ENCODE results near the gene ATP4A.

The ATP4A gene

DNA sequence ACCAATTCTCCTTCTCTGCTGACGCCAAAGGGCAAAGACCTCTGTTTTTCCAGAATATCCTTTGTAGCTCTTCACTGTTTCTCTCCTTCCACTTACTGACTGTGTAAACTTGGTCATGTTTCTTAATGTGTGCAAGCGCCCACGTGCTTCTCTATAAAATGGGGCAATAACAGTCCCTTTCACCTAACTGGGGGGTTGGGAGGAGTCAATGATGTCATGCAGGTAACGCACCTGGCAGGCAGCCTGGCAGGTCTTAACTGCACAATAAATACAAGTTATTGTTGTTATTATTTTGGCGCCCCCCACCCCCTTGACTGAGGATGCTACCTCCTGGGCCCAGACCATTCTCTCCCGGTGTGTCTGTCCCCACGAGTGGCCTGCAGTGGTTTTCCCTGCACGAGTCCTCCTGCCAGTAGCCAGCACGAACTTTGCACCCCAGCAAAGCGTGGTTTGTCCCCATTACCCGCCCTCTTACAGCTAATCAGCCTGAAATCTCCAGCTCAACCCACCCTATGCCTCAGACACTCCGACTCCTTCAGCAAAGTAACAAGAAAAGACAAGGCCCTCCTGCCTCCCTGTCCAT lies 40.6 kb downstream of the ATP4A start:
- no peak for DNase-seq

DNA sequence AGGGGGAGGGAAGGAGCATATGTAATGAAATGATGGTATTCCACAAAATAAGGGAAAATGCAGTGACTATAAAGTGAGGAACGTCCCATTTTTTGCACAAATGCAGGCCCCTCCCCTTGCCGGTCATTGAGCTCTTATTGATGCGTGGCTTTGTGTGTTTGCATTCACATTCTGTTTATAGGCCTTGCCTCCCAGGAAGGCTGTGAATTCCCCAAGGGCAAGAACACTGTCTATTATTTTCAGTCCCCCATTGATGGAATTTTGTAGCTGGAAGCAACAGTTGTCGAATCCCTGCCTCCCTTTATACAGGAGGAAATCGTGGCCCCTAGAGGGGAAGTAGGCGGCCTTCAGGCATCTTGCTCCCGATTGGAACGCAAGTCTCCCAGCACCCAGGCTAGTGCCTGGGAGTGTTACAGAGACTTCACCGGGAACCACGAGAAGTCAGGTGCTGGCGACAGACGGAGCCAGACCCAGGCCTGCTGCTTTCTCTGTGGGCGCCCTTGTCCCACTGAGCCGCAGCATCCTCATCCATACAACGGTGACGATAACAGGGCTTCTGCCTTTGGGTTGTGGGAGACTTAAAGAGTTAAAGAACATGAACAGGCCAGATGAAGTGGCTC lies 42.2 kb downstream of the ATP4A start:
- no peak for DNase-seq

DNA sequence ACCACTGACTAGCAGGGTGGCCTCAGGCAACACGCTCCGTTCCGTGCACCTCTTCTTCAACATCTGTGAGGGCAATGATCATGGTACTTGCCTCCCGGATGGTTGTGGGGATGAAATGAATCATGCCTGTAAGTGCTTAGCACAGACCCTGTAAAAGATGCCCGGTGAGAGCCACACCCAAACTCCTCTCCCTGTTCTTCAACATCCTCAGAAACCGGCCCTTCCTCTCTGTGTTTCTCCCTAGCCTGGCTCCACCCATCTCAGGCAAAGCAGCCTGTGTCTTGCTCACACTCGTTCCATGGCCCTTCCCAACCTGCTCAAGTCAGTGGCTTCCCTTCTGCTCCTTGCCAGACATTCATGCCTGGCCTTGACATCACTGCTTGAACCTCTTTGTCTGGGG lies 44.2 kb downstream of the ATP4A start:
- no peak for DNase-seq

DNA sequence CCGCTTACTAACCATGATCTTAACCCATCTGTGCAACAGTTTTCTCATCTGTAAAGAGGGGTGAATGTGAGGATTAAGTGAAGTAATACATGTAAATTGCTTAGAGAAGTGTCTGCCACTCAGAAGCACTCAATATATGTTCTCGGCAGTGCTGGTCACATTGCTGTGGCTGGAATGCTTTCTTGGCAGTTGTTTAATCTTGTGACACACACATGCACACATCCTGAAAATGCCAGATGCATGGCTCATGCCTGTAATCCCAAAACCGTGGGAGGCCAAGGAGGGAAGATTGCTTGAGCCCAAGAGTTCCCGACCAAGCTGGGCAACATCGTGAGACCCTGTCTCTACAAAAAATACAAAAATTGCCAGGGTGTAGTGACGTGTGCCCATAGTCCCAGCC lies 45.1 kb downstream of the ATP4A start:
- DNase-seq, result no peak

DNA sequence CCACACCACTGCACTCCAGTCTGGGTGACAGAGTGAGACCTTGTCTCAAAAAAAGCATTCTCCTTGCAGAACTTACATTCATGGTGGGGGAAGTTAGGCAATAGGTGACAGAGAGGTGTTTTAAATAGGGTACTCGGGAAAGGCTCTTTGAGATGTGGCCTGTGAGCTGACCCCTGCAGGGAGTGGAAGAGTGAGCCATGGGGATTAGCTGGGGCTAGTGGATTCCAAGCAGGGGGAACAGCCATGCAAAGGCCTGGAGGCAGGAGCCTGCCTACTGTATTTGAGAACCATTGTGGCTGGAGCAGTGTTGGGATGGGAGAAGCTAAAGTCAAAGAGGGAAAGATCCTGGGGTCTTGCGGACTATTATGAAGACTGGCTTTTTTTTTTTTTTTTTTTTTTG lies 46.1 kb downstream of the ATP4A start:
- DNase-seq, result no peak

DNA sequence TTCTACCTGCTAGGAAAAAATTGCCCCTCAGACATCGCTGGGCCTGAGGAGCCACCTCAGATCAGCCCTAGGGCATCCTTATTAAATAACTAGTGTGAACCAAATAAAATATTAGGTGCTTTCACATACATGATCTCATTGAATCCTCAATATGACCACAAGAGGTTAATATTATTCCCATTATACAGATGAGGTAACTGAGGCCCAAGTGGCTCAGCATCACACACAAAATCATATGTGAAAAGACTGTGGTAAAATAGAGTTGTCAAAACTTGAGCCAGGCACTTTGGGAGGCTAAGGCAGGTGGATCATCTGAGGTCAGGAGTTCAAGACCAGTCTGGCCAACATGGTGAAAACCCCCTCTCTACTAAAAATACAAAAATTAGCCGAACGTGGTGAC lies 47.1 kb downstream of the ATP4A start:
- no peak for DNase-seq

DNA sequence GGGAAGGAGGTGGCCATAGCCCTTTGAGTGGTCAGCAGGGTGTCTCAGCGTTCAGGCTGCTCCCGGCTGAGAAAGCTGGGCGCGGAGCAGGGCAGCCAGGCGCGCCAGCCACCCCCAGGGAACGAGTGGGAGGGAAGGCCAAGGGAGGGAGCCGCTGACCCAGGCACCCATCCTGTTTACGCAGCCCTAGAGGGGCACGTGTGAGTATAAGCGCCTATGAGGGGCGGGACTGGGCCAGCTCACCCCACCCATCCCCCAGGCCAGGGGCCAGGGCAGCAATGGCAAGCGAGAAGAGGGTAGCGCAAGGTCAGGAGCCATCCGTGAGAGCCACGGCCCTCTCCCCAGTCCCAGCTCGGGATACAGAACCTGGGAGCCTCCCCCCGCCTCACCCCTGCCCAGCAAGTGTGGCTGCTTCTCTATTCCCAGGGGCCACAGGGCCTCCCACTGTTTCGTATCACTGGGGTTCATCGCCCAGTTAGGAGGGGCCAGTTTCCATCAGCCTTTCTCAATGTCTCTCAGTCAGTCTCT lies 49.1 kb downstream of the ATP4A start:
- DNase-seq, result no peak

DNA sequence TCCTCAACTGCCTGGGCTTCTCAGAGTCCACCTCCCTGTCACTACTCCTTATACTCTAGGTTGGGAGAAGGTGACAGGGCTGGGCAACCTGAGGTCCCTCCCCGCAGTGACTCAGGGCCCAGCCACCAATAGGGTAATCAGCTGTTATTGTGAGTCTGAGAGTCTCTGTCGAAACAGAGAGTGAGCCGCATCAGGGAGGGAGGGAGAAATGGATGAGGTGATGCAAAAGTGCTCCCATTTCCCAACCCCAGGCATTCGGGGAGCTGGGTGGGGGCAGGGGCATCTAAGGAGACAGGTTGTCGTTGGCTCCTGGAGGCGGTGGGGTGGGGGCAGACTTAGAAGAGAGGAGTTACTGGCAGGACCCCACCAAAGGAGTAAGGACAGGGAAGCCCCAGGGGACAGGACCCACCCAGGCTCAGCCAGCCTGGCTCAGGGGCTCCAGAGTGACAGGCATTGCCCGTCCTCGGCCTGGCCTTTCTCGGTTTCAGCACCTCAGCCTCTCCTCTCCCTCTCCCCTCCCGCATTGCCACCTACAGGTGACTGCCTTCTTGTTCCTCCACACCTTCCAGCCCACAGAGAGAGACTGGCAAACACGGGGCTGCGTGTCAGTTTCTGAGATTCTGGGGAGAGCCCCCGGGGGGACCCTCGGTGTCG lies 49.7 kb downstream of the ATP4A start, which contains the start of gene DMKN:
TSS of gene DMKN (minus strand) at position 22 of the 654 bp plus-strand sequence. CDS start 174 bp downstream, outside the sequence.
- DNase-seq, result no peak

DNA sequence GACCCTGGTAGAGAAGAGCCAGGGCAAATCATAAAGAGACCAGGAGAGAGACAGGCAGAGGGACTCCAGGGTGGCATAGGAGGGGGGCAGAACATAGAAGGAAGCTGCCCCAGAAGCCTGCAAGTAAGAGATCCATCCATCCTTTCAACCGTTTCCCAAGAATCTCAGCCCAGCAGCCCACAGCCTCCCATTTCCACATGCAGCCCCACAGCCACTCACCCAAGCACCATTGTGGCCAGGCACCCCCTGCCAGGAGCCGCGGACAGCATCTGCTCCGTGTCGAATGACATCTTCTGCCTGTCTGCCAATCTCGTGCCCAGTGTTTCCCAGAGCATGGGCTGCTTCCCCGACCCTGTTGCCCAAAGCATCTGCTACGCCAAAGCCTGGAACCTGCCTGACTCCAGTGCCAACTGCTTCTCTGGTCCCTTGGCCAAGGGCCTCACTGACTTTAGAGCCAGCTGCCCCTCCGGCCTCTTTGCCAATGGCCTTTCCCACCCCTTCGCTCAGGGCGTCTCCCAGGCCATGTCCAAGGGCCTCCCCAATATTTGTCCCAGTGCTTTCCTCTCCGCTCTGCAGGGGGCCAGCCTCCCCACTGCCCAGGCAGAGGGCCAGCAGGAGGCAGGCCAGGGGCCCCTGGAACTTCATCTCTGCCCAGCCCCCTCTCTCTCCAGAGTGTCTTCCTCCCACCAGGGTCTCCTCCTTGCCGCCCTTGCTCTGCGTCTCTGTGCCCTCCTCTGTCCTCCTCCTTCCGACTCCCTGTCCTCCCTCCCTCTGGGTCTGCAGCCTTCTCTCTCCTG lies 50.4 kb downstream of the ATP4A start:
- no peak for DNase-seq

DNA sequence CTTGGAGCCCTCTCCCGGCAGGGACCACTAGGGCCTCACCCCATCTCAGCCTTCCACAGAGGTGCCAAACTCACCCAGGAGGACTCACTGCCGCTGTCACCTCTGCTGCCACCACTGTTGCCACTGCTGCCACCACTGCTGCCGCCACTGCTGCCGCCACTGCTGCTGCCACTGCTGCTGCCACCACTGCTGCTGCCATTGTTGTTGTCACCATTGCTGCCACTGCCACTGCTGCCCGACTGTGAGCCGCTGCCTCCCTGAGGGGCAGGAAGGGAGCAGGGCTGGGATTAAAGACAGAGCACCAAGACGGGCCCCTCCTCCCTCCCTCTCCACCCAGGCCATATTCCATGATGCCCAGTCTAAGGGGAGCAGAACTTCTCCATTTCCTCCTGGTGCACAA lies 52.1 kb downstream of the ATP4A start:
- DNase-seq, result no peak

DNA sequence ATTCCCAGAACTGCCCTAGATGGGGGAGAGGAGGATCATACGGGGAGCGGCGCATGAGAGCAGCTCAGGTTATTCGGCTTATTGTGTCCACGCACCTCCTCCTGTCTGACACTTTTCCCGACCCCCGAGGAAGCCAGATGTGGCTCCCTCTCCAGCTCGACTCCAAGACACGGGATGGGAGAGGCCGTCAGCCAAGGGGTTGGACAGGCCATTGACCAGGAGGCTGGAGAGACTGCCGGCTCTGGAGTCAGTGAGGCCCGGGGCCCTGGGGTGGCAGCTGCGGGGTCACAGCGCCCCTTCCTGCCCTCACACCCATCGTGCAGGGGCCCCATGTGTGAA lies 52.9 kb downstream of the ATP4A start:
- no peak for DNase-seq

DNA sequence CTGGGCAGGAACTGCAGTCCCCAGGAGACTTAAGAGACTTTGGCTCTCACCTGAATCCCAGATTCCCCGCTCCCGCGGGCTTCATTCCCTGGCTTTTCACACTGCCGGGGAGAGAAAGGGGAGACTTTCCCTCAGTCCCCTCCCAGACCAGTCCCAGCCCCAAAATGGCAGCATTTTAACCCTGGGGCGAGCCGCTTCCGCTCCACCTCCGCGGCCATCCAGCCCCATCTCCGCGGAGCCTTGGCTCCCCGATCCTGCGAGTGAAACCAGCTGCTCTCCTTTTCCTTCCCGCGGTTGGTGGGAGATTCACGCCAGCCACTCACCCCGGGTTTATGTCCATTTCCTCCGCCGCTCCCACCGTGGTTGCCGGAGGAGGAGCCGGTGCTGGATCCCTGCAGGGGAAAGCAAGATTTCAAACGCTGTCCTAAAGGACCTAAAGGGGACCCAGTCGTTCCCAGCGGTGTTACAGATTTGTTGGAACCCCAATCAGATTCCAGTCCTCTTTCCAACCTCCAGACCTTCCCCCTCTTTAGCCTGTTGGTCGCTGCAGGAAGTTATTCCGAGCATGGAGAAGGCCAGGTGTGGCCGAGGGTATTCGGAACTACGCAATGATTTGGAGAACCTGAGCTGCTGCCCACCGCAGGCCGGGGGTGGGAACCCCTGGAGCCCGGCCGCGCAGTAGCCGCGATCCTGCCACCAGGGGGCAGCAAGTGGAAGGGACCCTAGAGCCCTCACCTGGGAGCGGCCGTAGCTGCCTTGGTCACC lies 53.4 kb downstream of the ATP4A start:
- peak; percentile 38 to 71 (median 60) for DNase-seq

DNA sequence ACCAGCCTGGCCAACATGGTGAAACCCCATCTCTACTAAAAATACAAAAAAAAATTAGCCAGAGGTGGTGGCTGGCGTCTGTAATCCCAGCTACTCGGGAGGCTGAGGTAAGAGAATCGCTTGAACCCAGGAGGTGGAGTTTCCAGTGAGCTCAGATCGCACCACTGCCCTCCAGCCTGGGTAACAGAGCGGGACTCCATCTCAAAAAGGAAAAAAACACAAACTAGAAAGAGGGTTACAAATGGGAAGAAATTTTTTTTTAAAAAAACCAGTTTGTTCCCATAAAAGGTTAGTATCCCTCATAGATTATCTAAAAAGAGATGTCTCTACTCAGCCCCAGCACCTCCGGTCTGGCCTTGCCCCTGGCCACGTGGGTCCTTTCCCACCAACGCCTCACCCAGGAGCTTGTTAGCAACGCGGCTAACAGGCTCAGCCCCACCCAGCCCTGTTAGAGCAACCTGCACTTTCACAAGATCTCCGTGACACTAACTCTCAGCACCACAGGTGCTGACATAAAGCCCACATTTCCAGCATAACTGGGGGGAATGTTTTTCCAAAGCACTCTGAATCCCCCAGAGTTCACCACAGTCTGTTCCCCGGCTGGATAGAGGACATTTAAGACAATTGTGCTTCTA lies 54.3 kb downstream of the ATP4A start:
- peak in 1 of 4 experiments; percentile 24 for DNase-seq

DNA sequence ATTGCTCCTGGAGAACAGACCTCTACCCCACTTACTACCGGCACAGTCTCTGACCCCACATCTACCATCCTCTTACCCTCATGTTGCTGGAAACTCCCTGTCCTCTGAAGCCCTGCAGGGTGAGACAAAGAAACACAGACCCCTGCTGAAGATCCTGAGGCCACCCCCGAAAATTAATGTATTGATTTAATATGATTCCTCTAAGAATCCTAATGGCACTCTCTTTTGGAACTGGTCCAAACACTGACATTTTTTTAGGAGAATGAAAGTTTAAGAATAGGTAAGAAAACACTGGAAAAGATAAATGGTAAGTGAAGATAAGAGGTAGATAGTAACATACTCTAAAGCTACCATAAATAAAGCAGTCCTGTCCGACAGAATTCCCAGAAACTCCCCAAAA lies 55.3 kb downstream of the ATP4A start:
- DNase-seq, result no peak

DNA sequence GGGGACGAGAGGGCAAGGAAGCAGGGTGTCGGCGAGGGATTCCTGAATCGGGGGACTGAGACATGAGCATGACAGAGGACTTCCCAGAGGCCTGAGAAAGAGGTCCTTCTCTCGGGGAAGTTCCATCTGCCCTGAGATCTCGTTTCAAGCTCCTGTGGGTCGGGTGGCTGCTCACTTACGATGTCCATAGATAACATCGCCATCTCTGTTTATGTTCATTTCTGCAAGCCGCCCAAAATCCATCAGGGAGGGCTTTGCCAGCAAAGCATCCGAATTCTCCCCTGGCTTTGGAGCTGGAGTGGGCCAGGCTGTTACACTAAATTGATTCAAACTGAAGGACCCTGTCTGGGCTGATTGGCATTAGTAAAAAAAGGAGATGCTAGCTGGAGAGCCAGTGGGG lies 55.9 kb downstream of the ATP4A start:
- no peak for DNase-seq

DNA sequence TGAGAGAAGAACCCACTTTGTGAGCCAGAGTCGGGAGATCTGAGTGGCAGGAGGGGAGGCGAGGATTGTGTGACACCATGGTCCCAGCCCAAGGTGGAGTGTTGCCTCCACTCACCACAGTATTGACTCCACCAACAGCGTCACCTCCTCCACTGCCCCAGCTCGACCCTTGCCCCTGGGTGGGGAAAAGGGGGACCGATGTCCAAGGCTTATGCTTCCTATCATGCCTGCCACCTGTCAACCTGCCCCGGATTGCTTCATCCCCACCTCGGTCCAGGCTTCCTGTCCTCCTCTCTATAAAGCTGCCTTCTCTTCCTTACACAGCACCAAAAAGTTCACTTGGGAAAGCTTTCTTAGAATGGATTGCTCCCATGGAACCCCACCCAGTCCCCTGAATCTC lies 57.4 kb downstream of the ATP4A start:
- no peak for DNase-seq

DNA sequence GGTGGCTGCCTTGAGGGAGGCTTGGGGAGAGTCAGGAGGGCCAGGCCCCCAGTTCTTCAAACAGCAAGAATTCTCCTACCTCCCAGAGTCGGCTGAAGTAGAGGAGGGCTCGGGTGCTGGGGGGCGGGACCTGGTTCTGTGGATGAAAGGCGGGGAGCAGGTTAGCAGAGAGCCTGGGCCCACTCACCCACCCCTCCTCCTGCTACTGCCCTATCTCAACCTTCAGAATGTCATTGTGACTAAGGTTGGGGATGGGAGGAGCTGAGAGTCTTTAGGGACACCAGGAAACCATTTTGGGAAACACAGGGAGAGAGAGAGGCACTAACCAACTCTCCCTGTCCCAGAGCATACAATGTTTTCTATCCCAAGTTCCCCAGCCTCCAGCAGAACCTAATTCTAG lies 60.7 kb downstream of the ATP4A start:
- no peak for DNase-seq

DNA sequence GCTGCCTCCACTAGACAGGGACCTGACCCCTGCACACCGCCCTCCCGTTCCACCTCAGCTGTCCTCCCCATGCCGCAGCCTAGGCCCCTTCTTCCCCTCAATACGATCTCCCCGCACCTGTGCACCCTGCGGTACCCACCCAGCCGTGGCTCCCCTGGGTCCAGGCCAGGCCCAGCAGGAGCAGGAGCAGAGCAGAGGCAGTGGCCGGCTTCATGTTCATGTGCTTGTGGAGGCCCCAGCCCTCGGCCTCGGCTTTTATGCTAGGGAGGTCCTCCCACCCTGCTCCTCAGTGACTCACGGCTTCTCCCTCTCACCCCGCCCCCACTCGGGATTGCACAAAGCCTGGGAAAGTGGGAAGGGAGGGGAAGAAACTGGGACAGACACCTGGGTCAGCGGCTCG lies 61.8 kb downstream of the ATP4A start:
- no peak for DNase-seq

DNA sequence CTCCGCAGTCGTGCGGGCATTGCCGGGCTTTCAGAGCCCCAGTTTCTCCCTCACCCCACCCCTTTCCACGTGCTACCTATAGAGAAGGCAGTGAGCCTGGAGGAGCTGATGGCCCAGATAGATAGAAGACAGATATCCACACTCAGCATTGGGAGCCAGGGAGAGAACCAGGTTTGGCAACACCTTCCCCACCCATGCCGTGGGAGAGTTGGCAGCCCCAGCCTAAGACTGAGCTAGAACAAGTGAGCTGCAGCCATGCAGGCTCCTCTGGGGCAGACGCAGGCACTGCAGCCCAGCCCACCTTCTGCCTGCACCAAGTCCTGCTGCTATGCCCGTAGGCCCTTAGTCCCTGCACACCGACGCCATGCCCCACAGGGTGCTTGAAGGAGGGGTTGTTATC lies 62.8 kb downstream of the ATP4A start:
- no peak for DNase-seq
